HUDEP-2 (cell line): ENCODE results near the gene VPS26B.
"Not testable (repeated sequence)": the region's sequence is repeated elsewhere in the genome, so short reads cannot be mapped to it uniquely, and the experiment has no call there.

Experiments
- DNase-seq, 76 experiments: peaks; one replicate each; lab custom pipeline; 2025; ENCODE audit not compliant: unreplicated experiment in 76 of 76; lab: John Stamatoyannopoulos, UW

VPS26B gene

GRCh38 chr11:134254433-134255183 is 30.1 kb downstream of the VPS26B start:
- DNase-seq: no peak

GRCh38 chr11:134255184-134255561 is 30.7 kb downstream of the VPS26B start:
- DNase-seq: not testable (repeated sequence)

GRCh38 chr11:134257101-134257500 is 32.6 kb downstream of the VPS26B start:
- DNase-seq: no peak

- DNase-seq: no peak
Observed at GRCh38 chr11:134258577-134258976, 34.1 kb downstream of the VPS26B start.

- no peak for DNase-seq
Observed at GRCh38 chr11:134260503-134260902, 36.0 kb downstream of the VPS26B start.

GRCh38 chr11:134260983-134261382 is 36.5 kb downstream of the VPS26B start:
- no peak for DNase-seq

- DNase-seq: peak in 23 of 76 experiments; percentile 3 to 53 (median 17)
Observed at GRCh38 chr11:134261626-134262488, 37.4 kb downstream of the VPS26B start.

GRCh38 chr11:134264966-134265764 is 40.7 kb downstream of the VPS26B start:
- no peak for DNase-seq

- DNase-seq: no peak
Observed at GRCh38 chr11:134266440-134266839, 42.0 kb downstream of the VPS26B start.

- no peak for DNase-seq
Observed at GRCh38 chr11:134266841-134267251, 42.4 kb downstream of the VPS26B start.

- no peak for DNase-seq
Observed at GRCh38 chr11:134267461-134267860, 43.0 kb downstream of the VPS26B start.

- DNase-seq: no peak
Observed at GRCh38 chr11:134267966-134268365, 43.5 kb downstream of the VPS26B start.

- DNase-seq: peak in 2 of 76 experiments; percentile 1 to 4
Observed at GRCh38 chr11:134270250-134270714, 45.8 kb downstream of the VPS26B start.

GRCh38 chr11:134271978-134272377 is 47.5 kb downstream of the VPS26B start:
- no peak for DNase-seq

- DNase-seq: no peak
Observed at GRCh38 chr11:134272381-134273316, 48.2 kb downstream of the VPS26B start.

- DNase-seq: no peak
Observed at GRCh38 chr11:134273317-134273712, 48.8 kb downstream of the VPS26B start.

- no peak for DNase-seq
Observed at GRCh38 chr11:134275188-134275533, 50.7 kb downstream of the VPS26B start.

- DNase-seq: peak in 7 of 76 experiments; percentile 2 to 21 (median 6)
Observed at GRCh38 chr11:134275534-134276395, 51.3 kb downstream of the VPS26B start, which contains the start of gene GLB1L3. GLB1L3 (plus strand) TSS chr11:134276379; CDS start chr11:134276741, 362 bp downstream.
